IMR-90 (cell line): Measurements from ENCODE around the gene ANKRD33B. TPM values are rescaled to one million over a fixed set of nuclear protein-coding genes. Genes with fewer than 3 reads are reported as not detected.

ENCODE experiments used
- ATAC-seq: fragments of 200-7000 bp; cut with Tn5 transposase; 2 replicates; pipeline ENCODE4 v1.9.1; 2020; ENCODE audit warnings: low read depth, mild to moderate bottlenecking, moderate library complexity
- BruUV-seq: library from RNA; stranded (reverse); fragments of 400-500 nt; replicated peaks from 2 replicates; lab custom pipeline; 2021; lab: Mats Ljungman, UMichigan
- CTCF ChIA-PET: fragments of 300-600 bp; formaldehyde crosslinking; extraction: SDS; loops from one replicate; lab custom pipeline; 2021; ENCODE audit warnings: antibody characterized with exemption; lab: Yijun Ruan, JAX
- POLR2A ChIA-PET: fragments of 300-600 bp; sonication (Branson Sonifier 250); formaldehyde crosslinking; loops from one replicate; lab custom pipeline; 2022; ENCODE audit warnings: antibody characterized with exemption; ENCODE audit not compliant: unreplicated experiment; lab: Charles Lee
- DNase-seq: peaks from one replicate; pipeline ENCODE4 v3.0.0; 2013
- H2AFZ ChIP-seq: replicated peaks from 2 replicates; pipeline ENCODE3; 2013; ENCODE audit warnings: low read length, mild to moderate bottlenecking; ENCODE audit not compliant: poor library complexity
- H2AK5ac ChIP-seq: 2 replicates; pipeline ENCODE4 v1.6.1; 2013; ENCODE audit warnings: low read depth, low read length, inconsistent platforms
- H2AK9ac ChIP-seq: replicated peaks from 2 replicates; pipeline ENCODE3; 2013; ENCODE audit warnings: mild to moderate bottlenecking, low read depth, low read length, moderate library complexity; ENCODE audit not compliant: poor library complexity
- H2BK120ac ChIP-seq: 2 replicates; pipeline ENCODE4 v1.6.1; 2013; ENCODE audit warnings: low read depth, low read length, inconsistent platforms
- H2BK15ac ChIP-seq: 3 replicates; pipeline ENCODE4 v1.6.1; 2013; ENCODE audit warnings: low read depth, low read length, inconsistent platforms
- H2BK20ac ChIP-seq: 2 replicates; pipeline ENCODE4 v1.6.1; 2013; ENCODE audit warnings: low read depth, mild to moderate bottlenecking, inconsistent platforms, low read length, moderate library complexity
- H2BK5ac ChIP-seq: 2 replicates; pipeline ENCODE4 v1.6.1; 2013; ENCODE audit warnings: mild to moderate bottlenecking, low read depth, low read length, inconsistent platforms; ENCODE audit not compliant: poor library complexity, severe bottlenecking
- H3K14ac ChIP-seq: replicated peaks from 2 replicates; pipeline ENCODE4 v1.6.1; 2013; ENCODE audit warnings: low read depth, low read length, inconsistent platforms
- H3K18ac ChIP-seq: 2 replicates; pipeline ENCODE4 v1.6.1; 2013; ENCODE audit warnings: low read depth, low read length, control low read depth
- H3K23ac ChIP-seq: 2 replicates; pipeline ENCODE4 v1.6.1; 2013; ENCODE audit warnings: low read depth, low read length, inconsistent platforms
- H3K27ac ChIP-seq: 2 replicates; pipeline ENCODE4 v1.5.1; 2013; ENCODE audit warnings: mild to moderate bottlenecking, control low read depth, low read length; ENCODE audit not compliant: insufficient read depth
- H3K27me3 ChIP-seq: 2 replicates; pipeline ENCODE4 v1.6.1; 2013; ENCODE audit warnings: low read length; ENCODE audit not compliant: control insufficient read depth, insufficient read depth
- H3K36me3 ChIP-seq: 2 replicates; pipeline ENCODE4 v1.6.1; 2013; ENCODE audit warnings: low read length, mixed read lengths; ENCODE audit not compliant: control insufficient read depth, insufficient read depth
- H3K4ac ChIP-seq: 2 replicates; pipeline ENCODE4 v1.6.1; 2013; ENCODE audit warnings: low read depth, low read length, inconsistent platforms
- H3K4me1 ChIP-seq: 2 replicates; pipeline ENCODE4 v1.6.1; 2013; ENCODE audit warnings: low read length, mixed read lengths; ENCODE audit not compliant: control insufficient read depth, insufficient read depth
- H3K4me2 ChIP-seq: 2 replicates; pipeline ENCODE4 v1.6.1; 2013; ENCODE audit warnings: low read depth, mild to moderate bottlenecking, control low read depth, low read length, moderate library complexity
- H3K4me3 ChIP-seq: 2 replicates; pipeline ENCODE4 v1.5.1; 2013; ENCODE audit warnings: low read depth, mild to moderate bottlenecking, control low read depth, low read length, moderate library complexity; ENCODE audit not compliant: insufficient read depth
- H3K56ac ChIP-seq: 2 replicates; pipeline ENCODE4 v1.6.1; 2013; ENCODE audit warnings: low read length, inconsistent platforms; ENCODE audit not compliant: insufficient read depth; ENCODE audit errors: extremely low read depth
- H3K79me1 ChIP-seq, 2 experiments: 2 replicates each; pipeline ENCODE4 v1.6.1; 2013; ENCODE audit warnings: low read length in 2 of 2, inconsistent platforms in 1 of 2, low read depth in 1 of 2
- H3K9ac ChIP-seq: 2 replicates; pipeline ENCODE4 v1.6.1; 2013; ENCODE audit warnings: low read depth, low read length, control low read depth
- H3K9me1 ChIP-seq: 2 replicates; pipeline ENCODE4 v1.6.1; 2013; ENCODE audit warnings: low read length, inconsistent platforms; ENCODE audit not compliant: insufficient read depth
- H3K9me3 ChIP-seq: 2 replicates; pipeline ENCODE4 v1.6.1; 2013; ENCODE audit warnings: low read length; ENCODE audit not compliant: control insufficient read depth, insufficient read depth
- H4K20me1 ChIP-seq: 2 replicates; pipeline ENCODE4 v1.6.1; 2013; ENCODE audit warnings: low read length, inconsistent platforms; ENCODE audit not compliant: insufficient read depth
- H4K5ac ChIP-seq: 2 replicates; pipeline ENCODE4 v1.6.1; 2013; ENCODE audit warnings: mild to moderate bottlenecking, low read depth, low read length, control low read depth
- H4K8ac ChIP-seq, 2 experiments: 2 replicates each; pipeline ENCODE4 v1.6.1; 2013; ENCODE audit warnings: low read depth in 2 of 2, low read length in 2 of 2, control low read depth in 1 of 2, inconsistent platforms in 1 of 2
- H4K91ac ChIP-seq: 2 replicates; pipeline ENCODE4 v1.6.1; 2013; ENCODE audit warnings: low read depth, low read length, inconsistent platforms; ENCODE audit not compliant: insufficient read depth
- BHLHE40 ChIP-seq: fragments of 150-350 bp; IDR thresholded peaks from 2 replicates; pipeline ENCODE4 v1.6.1; 2016; ENCODE audit warnings: mild to moderate bottlenecking, low read depth, low read length
- CEBPB ChIP-seq: IDR thresholded peaks from 2 replicates; pipeline ENCODE4 v1.6.1; 2012; ENCODE audit warnings: low read depth, low read length, improper control_type of control experiment
- CHD1 ChIP-seq: IDR thresholded peaks from 2 replicates; pipeline ENCODE4 v1.6.1; 2012; ENCODE audit warnings: low read depth, low read length, improper control_type of control experiment
- CTCF ChIP-seq: conservative IDR thresholded peaks from 2 replicates; pipeline ENCODE4 v1.5.1; 2012; ENCODE audit warnings: mild to moderate bottlenecking, low read depth, low read length, improper control_type of control experiment
- ELK1 ChIP-seq: fragments of 150-350 bp; IDR thresholded peaks from 2 replicates; pipeline ENCODE4 v1.6.1; 2016; ENCODE audit warnings: low read depth, mild to moderate bottlenecking, low read length, moderate library complexity, borderline replicate concordance
- FOS ChIP-seq: fragments of 150-350 bp; IDR thresholded peaks from 2 replicates; pipeline ENCODE4 v1.6.1; 2016; ENCODE audit warnings: low read depth, low read length
- MAFK ChIP-seq: IDR thresholded peaks from 2 replicates; pipeline ENCODE4 v1.6.1; 2012; ENCODE audit warnings: low read depth, low read length, improper control_type of control experiment
- MAZ ChIP-seq: IDR thresholded peaks from 2 replicates; pipeline ENCODE4 v1.6.1; 2012; ENCODE audit warnings: low read depth, mild to moderate bottlenecking, low read length, improper control_type of control experiment, moderate library complexity, borderline replicate concordance
- MXI1 ChIP-seq: IDR thresholded peaks from 2 replicates; pipeline ENCODE4 v1.6.1; 2012; ENCODE audit warnings: low read depth, mild to moderate bottlenecking, low read length, moderate library complexity, borderline replicate concordance
- POLR2A ChIP-seq: IDR thresholded peaks from 2 replicates; pipeline ENCODE4 v1.6.1; 2012; ENCODE audit warnings: mild to moderate bottlenecking, low read depth, low read length
- RCOR1 ChIP-seq: IDR thresholded peaks from 2 replicates; pipeline ENCODE4 v1.6.1; 2012; ENCODE audit warnings: mild to moderate bottlenecking, low read length, improper control_type of control experiment; ENCODE audit not compliant: insufficient replicate concordance
- RFX5 ChIP-seq: IDR thresholded peaks from 2 replicates; pipeline ENCODE4 v1.8.0; 2012; ENCODE audit warnings: low read depth, mild to moderate bottlenecking, low read length, moderate library complexity
- SMC3 ChIP-seq: fragments of 150-350 bp; IDR thresholded peaks from 2 replicates; pipeline ENCODE4 v1.6.1; 2016; ENCODE audit warnings: low read depth, mild to moderate bottlenecking, antibody characterized with exemption, low read length, moderate library complexity
- USF2 ChIP-seq: fragments of 150-350 bp; IDR thresholded peaks from 2 replicates; pipeline ENCODE4 v1.6.1; 2017; ENCODE audit warnings: mild to moderate bottlenecking, antibody characterized with exemption, low read length, low read depth
- WGBS, 2 experiments: methylation state at CpG; one replicate each; pipeline versions ENCODE4 v1.1.5 to v1.1.7; 2013; ENCODE audit warnings: missing lambda C conversion rate in 2 of 2; ENCODE audit not compliant: insufficient read length in 1 of 2; ENCODE audit errors: extremely low coverage in 2 of 2; 5-methylcytosine and 5-hydroxymethylcytosine counted together
- dilution Hi-C: fragments of 300-500 bp; cut with HindIII; formaldehyde crosslinking; loops from one replicate; pipeline ENCODE4 v1.14.3; 2018; ENCODE audit warnings: low sequenced_read_pairs; ENCODE audit not compliant: unreplicated experiment
- in situ Hi-C: fragments of 300-500 bp; cut with MboI; formaldehyde crosslinking; loops from 3 replicates; pipeline ENCODE4 v1.14.3; 2019; ENCODE audit warnings: low sequenced_read_pairs, inconsistent platforms, mixed read lengths
- intact Hi-C: fragments of 100-400 bp; cut with micrococcal nuclease; formaldehyde crosslinking; loops from 2 replicates; pipeline ENCODE4 v1.10.0; 2022
- polyA plus RNA-seq, 3 experiments: library from polyadenylated mRNA; depleted of rRNA; stranded (reverse); fragments of >200 nt; gene quantifications; 2 replicates each; pipeline ENCODE4 v1.2.3, GENCODE V29; 2012; ENCODE audit warnings: low replicate concordance in 1 of 3
- total RNA-seq: library from RNA; depleted of rRNA; stranded (reverse); fragments of >200 nt; gene quantifications from 2 replicates; pipeline ENCODE4 v1.2.3, GENCODE V29; 2012

The ANKRD33B gene
- total and polyA plus RNA-seq, 2 of the 4 experiments (the other 2 are of a cell fraction) = 2.5 to 3.3 TPM

- no peak overlapping the region for H2BK5ac ChIP-seq
- ATAC-seq = no peak
- H3K4me3 ChIP-seq = no peak overlapping the region
- intact Hi-C loops = no loop called here
- 0 out of 2 replicates have a peak overlapping the region, but pooled peaks have one; percentile 28 for H2BK20ac ChIP-seq
- H2AK5ac ChIP-seq = no peak overlapping the region; the same call in 1 of the 2 replicates
- CTCF ChIA-PET = interaction anchor here (1.2 to 1.5 kb wide), 2 partner anchors 17 to 173 kb away, joined by 3 read pairs; no protein-coding TSS in a partner anchor
- H3K14ac ChIP-seq = no peak overlapping the region
- peaks cover 2% of the 10 kb centered on the region; the same call in 1 of the 2 replicates for H3K9me3 ChIP-seq
- H2AK9ac ChIP-seq = no peak overlapping the region
- POLR2A ChIA-PET = no interaction called here
- dilution Hi-C loops = no loop called here
- no peak overlapping the region for H3K4ac ChIP-seq
- no peak overlapping the region for H2BK15ac ChIP-seq
- no peak overlapping the region for H3K27ac ChIP-seq
- no peak overlapping the region for H2BK120ac ChIP-seq
- DNase-seq = no peak
- H3K18ac ChIP-seq = no peak overlapping the region
- 100% methylated on average over 9 of the region's 15 CpGs; no CpG with 5 or more reads in 1 of the 2 experiments for WGBS, 2 experiments
- peaks cover 16% of the 10 kb centered on the region; the same call in 1 of the 2 replicates for H4K20me1 ChIP-seq
- H2AFZ ChIP-seq = no peak overlapping the region
- H3K4me2 ChIP-seq = no peak overlapping the region
- H3K36me3 ChIP-seq = peaks cover 9% of the 10 kb centered on the region; the same call in 1 of the 2 replicates
- H3K79me1 ChIP-seq = peaks cover 5 to 43% of the 10 kb centered on the region in 2 experiments
- no peak overlapping the region for H3K56ac ChIP-seq
- peak overlapping the region; percentile 46; the same call in 1 of the 2 replicates for H3K23ac ChIP-seq
- H4K8ac ChIP-seq = no peak overlapping the region
- H3K9me1 ChIP-seq = peaks cover 4% of the 10 kb centered on the region
- no peak overlapping the region for H3K9ac ChIP-seq
- peaks cover 8% of the 10 kb centered on the region for H3K4me1 ChIP-seq
- no peak overlapping the region for H4K91ac ChIP-seq
- no TSS peak for BruUV-seq
- no peaks in the 10 kb centered on the region for H3K27me3 ChIP-seq
- in situ Hi-C loops = no loop called here
- H4K5ac ChIP-seq = no peak overlapping the region
- no peak for TF ChIP-seq CEBPB
- TF ChIP-seq CHD1 = no peak
- no peak for TF ChIP-seq BHLHE40
- no peak for TF ChIP-seq CTCF
- no peak for TF ChIP-seq USF2
- TF ChIP-seq MAFK = no peak
- no peak for TF ChIP-seq MAZ
- no peak for TF ChIP-seq ELK1
- TF ChIP-seq SMC3 = no peak
- TF ChIP-seq MXI1 = no peak
- no peak for TF ChIP-seq RCOR1
- no peak for TF ChIP-seq RFX5
- TF ChIP-seq FOS = no peak
- no peak for TF ChIP-seq POLR2A
Measured at GRCh38 chr5:10625700-10626472, 62.0 kb downstream of the ANKRD33B start.
